Naive thymus-derived CD4-positive, alpha-beta T cell (primary cell): Measurements from ENCODE around the gene VAT1L. TPM values are rescaled to one million over a fixed set of nuclear protein-coding genes. Genes with fewer than 3 reads are reported as not detected.

Source experiments
- ATAC-seq: fragments of 150-1000 bp; cut with Tn5 transposase; 2 replicates; pipeline ENCODE4 v1.10.0; 2021; ENCODE audit warnings: mild to moderate bottlenecking, moderate library complexity
- CTCF ChIA-PET: fragments of 350-600 bp; sonication (Branson Sonifier 250); formaldehyde crosslinking; loops from one replicate; lab custom pipeline; 2021; ENCODE audit warnings: antibody characterized with exemption; lab: Charles Lee
- POLR2A ChIA-PET: fragments of 350-600 bp; sonication (Branson Sonifier 250); formaldehyde crosslinking; loops from one replicate; lab custom pipeline; 2021; ENCODE audit warnings: antibody characterized with exemption, inconsistent platforms; lab: Charles Lee
- DNase-seq, 9 donors: peaks; one replicate each; pipeline versions ENCODE4 v3.0.0 to v3.0.0-alpha.2; 2020 to 2022; ENCODE audit warnings: mixed read lengths in 1 of 9
- H3K27ac ChIP-seq: one replicate; pipeline ENCODE4 v1.7.0; 2013; ENCODE audit warnings: mild to moderate bottlenecking, low read depth, low read length, moderate library complexity
- H3K27me3 ChIP-seq, 2 donors: one replicate each; pipeline ENCODE4 v1.7.0; 2013; ENCODE audit warnings: low read length in 2 of 2, mild to moderate bottlenecking in 2 of 2, moderate library complexity in 2 of 2; ENCODE audit not compliant: control insufficient read depth in 2 of 2, insufficient read depth in 2 of 2
- H3K36me3 ChIP-seq, 3 experiments: 1 replicate in 2 of 3; 2 replicates in 1 of 3; pipeline ENCODE4 v1.7.0; 2013; ENCODE audit warnings: low read length in 3 of 3, mild to moderate bottlenecking in 3 of 3, moderate library complexity in 1 of 3; ENCODE audit not compliant: insufficient read depth in 3 of 3, control insufficient read depth in 2 of 3
- H3K4me1 ChIP-seq, 2 donors: one replicate each; pipeline ENCODE4 v1.7.0; 2013; ENCODE audit warnings: low read length in 2 of 2, mild to moderate bottlenecking in 2 of 2, moderate library complexity in 1 of 2; ENCODE audit not compliant: control insufficient read depth in 2 of 2, insufficient read depth in 2 of 2
- H3K4me3 ChIP-seq: 2 replicates; pipeline ENCODE4 v1.7.0; 2013; ENCODE audit warnings: mild to moderate bottlenecking, low read length
- H3K9me3 ChIP-seq, 3 experiments: 1 replicate in 2 of 3; 2 replicates in 1 of 3; pipeline ENCODE4 v1.7.0; 2013; ENCODE audit warnings: low read length in 3 of 3; ENCODE audit not compliant: control insufficient read depth in 2 of 3
- H3K27ac Mint-ChIP-seq, 9 donors: one replicate each; pipeline ENCODE4 v1.8.0; 2020 to 2022; ENCODE audit warnings: mixed read lengths in 9 of 9, mild to moderate bottlenecking in 8 of 9, moderate library complexity in 5 of 9, inconsistent platforms in 2 of 9
- H3K27me3 Mint-ChIP-seq, 5 donors: one replicate each; pipeline ENCODE4 v1.8.0; 2021 to 2022; ENCODE audit warnings: mixed read lengths in 5 of 5, mild to moderate bottlenecking in 1 of 5
- H3K36me3 Mint-ChIP-seq, 5 donors: one replicate each; pipeline ENCODE4 v1.8.0; 2020 to 2022; ENCODE audit warnings: mixed read lengths in 5 of 5, mild to moderate bottlenecking in 3 of 5, inconsistent platforms in 1 of 5
- H3K4me1 Mint-ChIP-seq, 7 donors: one replicate each; pipeline ENCODE4 v1.8.0; 2020 to 2022; ENCODE audit warnings: mixed read lengths in 7 of 7, mild to moderate bottlenecking in 3 of 7, inconsistent platforms in 1 of 7
- H3K4me3 Mint-ChIP-seq, 10 donors: one replicate each; pipeline ENCODE4 v1.8.0; 2020 to 2022; ENCODE audit warnings: mild to moderate bottlenecking in 10 of 10, mixed read lengths in 10 of 10, moderate library complexity in 6 of 10, inconsistent platforms in 2 of 10
- H3K9me3 Mint-ChIP-seq, 11 donors: one replicate each; pipeline ENCODE4 v1.8.0; 2020 to 2022; ENCODE audit warnings: mixed read lengths in 11 of 11, mild to moderate bottlenecking in 4 of 11, inconsistent platforms in 1 of 11, moderate library complexity in 1 of 11
- intact Hi-C, 2 donors: fragments of 100-400 bp; cut with micrococcal nuclease; formaldehyde crosslinking; loops; one replicate each; pipeline ENCODE4 v1.15.1; 2023
- polyA plus RNA-seq, 2 donors: library from polyadenylated mRNA; unstranded; fragments of 300-500 nt; fragmentation: Illumina TruSeq; gene quantifications; one replicate each; pipeline ENCODE4 v1.2.3, GENCODE V29; 2021
- total RNA-seq, 6 experiments: library from RNA in 5 of 6; stranded (reverse) in 5 of 6; gene quantifications; 1 replicate in 5 of 6; 2 replicates in 1 of 6; pipeline ENCODE4 v1.2.3 and lab custom pipeline; 2021 to 2026

VAT1L gene
- total and polyA plus RNA-seq, 7 experiments from 2014 or later = not detected

DNA sequence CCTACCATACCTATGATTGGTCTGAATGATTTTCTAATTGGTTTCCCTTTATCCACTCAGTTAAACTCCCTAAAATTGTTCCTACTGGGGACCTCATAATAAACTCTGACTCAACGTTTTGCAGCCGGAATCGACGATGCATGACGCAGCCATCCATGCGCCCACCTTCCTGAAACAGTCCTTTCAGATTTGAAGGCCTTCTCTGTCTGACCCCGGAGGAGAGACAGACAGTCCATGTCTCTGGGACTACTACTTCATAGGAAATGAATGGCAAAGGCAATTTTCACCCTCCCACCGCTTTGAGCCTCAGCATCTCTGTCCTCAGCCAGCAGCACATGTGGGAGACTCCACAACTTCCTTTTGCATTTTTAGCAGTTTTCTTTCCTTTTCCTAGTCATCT lies 13.5 kb downstream of the VAT1L start:
- no peak for DNase-seq
- Histone ChIP-seq H3K27ac (no peak overlapping the region), H3K36me3 (no peaks in the 10 kb centered on the region), H3K27me3 (no peaks in the 10 kb centered on the region), H3K9me3 (no peaks in the 10 kb centered on the region), H3K4me3 (no peak overlapping the region), H3K4me1 (no peaks in the 10 kb centered on the region)
- Mint-ChIP-seq H3K27me3 (peaks cover 0 to 43% (median 20%) of the 10 kb centered on the region in 5 donors), H3K36me3 (no peaks in the 10 kb centered on the region), H3K4me1 (no peaks in the 10 kb centered on the region), H3K27ac (no peak overlapping the region), H3K9me3 (peaks cover 0 to 4% (median 0%) of the 10 kb centered on the region in 11 donors), H3K4me3 (no peak overlapping the region)
- intact Hi-C loops = no loop called here
- ChIA-PET POLR2A (no interaction called here), CTCF (no interaction called here)
- ATAC-seq = no peak

- intact Hi-C loops = no loop called here
- Mint-ChIP-seq H3K4me3 (no peak overlapping the region), H3K36me3 (no peaks in the 10 kb centered on the region), H3K27me3 (peaks cover 0 to 26% (median 21%) of the 10 kb centered on the region in 5 donors), H3K4me1 (no peaks in the 10 kb centered on the region), H3K27ac (no peak overlapping the region), H3K9me3 (peaks cover 0 to 5% (median 0%) of the 10 kb centered on the region in 11 donors)
- no peaks in the 10 kb centered on the region for H3K4me1 ChIP-seq
- H3K9me3 ChIP-seq = no peaks in the 10 kb centered on the region
- no peak for DNase-seq
- H3K36me3 ChIP-seq = no peaks in the 10 kb centered on the region
- ChIA-PET CTCF (no interaction called here), POLR2A (no interaction called here)
- no peak overlapping the region for H3K4me3 ChIP-seq
- ATAC-seq = no peak
- no peaks in the 10 kb centered on the region for H3K27me3 ChIP-seq
- no peak overlapping the region for H3K27ac ChIP-seq
Measured at GRCh38 chr16:77805398-77805797, 17.0 kb downstream of the VAT1L start.

DNA sequence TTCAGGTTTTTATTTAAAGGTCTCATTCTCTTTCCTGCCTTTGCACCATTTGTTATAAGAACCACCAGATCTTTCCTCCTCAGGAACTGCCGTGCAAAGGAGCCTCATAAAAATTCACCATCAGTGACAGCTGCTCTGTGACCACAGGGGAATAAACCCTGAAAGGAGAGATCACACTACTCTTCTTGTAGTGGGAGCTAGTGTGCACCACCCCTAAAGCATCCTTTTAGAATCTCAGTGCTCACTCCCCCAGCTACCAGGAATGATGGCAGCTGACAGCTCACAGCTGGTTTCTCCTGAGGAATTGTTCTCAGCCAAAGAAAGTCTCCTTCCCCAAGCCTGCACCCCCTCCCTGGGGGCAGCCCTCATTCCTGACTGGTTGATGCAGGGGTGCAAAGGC lies 18.7 kb downstream of the VAT1L start:
- H3K27ac ChIP-seq = no peak overlapping the region
- DNase-seq (no peak), ATAC-seq (no peak)
- no peaks in the 10 kb centered on the region for H3K4me1 Mint-ChIP-seq
- ChIA-PET POLR2A (no interaction called here), CTCF (no interaction called here)
- H3K9me3 Mint-ChIP-seq = peaks cover 0 to 5% (median 0%) of the 10 kb centered on the region in 11 donors
- no peaks in the 10 kb centered on the region for H3K36me3 ChIP-seq
- intact Hi-C loops = no loop called here
- no peaks in the 10 kb centered on the region for H3K9me3 ChIP-seq
- H3K4me1 ChIP-seq = no peaks in the 10 kb centered on the region
- peak overlapping the region in 1 of 9 donors; percentile 83 for H3K27ac Mint-ChIP-seq
- H3K27me3 ChIP-seq = no peaks in the 10 kb centered on the region
- H3K27me3 Mint-ChIP-seq = peaks cover 0 to 26% (median 13%) of the 10 kb centered on the region in 5 donors
- no peaks in the 10 kb centered on the region for H3K36me3 Mint-ChIP-seq
- no peak overlapping the region for H3K4me3 Mint-ChIP-seq
- no peak overlapping the region for H3K4me3 ChIP-seq

- Histone ChIP-seq H3K4me3 (no peak overlapping the region), H3K27ac (no peak overlapping the region), H3K9me3 (no peaks in the 10 kb centered on the region), H3K27me3 (no peaks in the 10 kb centered on the region), H3K4me1 (no peaks in the 10 kb centered on the region), H3K36me3 (no peaks in the 10 kb centered on the region)
- Mint-ChIP-seq H3K27ac (no peak overlapping the region), H3K4me3 (no peak overlapping the region), H3K27me3 (peaks cover 2 to 36% (median 12%) of the 10 kb centered on the region in 5 donors), H3K4me1 (no peaks in the 10 kb centered on the region), H3K36me3 (no peaks in the 10 kb centered on the region), H3K9me3 (peaks cover 0 to 2% (median 0%) of the 10 kb centered on the region in 11 donors)
- CTCF ChIA-PET = no interaction called here
- no peak for DNase-seq
- POLR2A ChIA-PET = no interaction called here
- ATAC-seq = no peak
- intact Hi-C loops = no loop called here
Measured at GRCh38 chr16:77812856-77813500, 24.6 kb downstream of the VAT1L start.

DNA sequence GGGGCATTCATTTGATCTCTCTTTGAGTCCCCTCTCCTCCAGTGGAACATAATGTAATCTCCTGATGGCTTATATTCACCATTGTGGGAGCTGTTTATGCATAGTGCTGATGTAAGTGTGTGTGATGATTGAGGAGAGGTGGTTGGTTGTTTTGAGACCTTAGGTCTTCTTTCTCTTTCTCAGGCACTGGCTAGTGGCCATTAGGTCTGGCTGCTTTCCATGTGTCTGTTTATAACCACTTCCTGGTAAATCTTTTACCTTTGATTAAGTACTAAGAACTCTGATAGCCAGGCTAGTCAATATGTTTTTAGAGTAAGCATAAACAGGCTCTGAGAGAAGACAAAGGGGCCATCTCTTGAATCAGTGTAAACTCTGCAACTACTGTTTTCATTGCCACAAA lies 27.9 kb downstream of the VAT1L start:
- no peak overlapping the region for H3K4me3 Mint-ChIP-seq
- ATAC-seq (no peak), DNase-seq (no peak)
- no peak overlapping the region for H3K27ac Mint-ChIP-seq
- no peak overlapping the region for H3K27ac ChIP-seq
- H3K36me3 ChIP-seq = no peaks in the 10 kb centered on the region
- no peaks in the 10 kb centered on the region for H3K27me3 ChIP-seq
- no peaks in the 10 kb centered on the region for H3K9me3 ChIP-seq
- ChIA-PET POLR2A (no interaction called here), CTCF (no interaction called here)
- H3K9me3 Mint-ChIP-seq = no peaks in the 10 kb centered on the region
- no peaks in the 10 kb centered on the region for H3K4me1 ChIP-seq
- H3K27me3 Mint-ChIP-seq = peaks cover 2 to 43% (median 12%) of the 10 kb centered on the region in 5 donors
- H3K4me3 ChIP-seq = no peak overlapping the region
- H3K4me1 Mint-ChIP-seq = no peaks in the 10 kb centered on the region
- intact Hi-C loops = no loop called here
- no peaks in the 10 kb centered on the region for H3K36me3 Mint-ChIP-seq

DNA sequence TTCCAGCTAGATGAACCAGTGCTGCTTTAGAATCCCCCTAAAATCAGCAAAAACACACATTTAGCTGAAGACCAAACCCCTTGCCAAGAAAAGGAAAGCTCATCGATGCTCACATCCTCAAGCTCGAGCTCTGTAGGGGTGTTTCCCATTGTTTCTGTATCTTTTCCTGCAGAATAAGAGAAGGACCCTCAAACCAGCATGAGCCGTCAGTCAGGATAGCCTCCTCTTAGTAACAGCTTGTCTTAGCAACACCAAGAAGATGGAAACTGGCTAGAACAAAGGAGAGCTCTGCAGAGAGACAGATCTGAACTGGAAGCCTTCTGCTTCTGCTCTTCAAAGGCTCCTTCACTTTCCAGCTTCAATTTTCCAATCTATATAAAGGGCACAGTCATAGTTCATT lies 32.0 kb downstream of the VAT1L start:
- DNase-seq (no peak), ATAC-seq (no peak)
- Histone ChIP-seq H3K36me3 (no peaks in the 10 kb centered on the region), H3K27me3 (no peaks in the 10 kb centered on the region), H3K4me3 (no peak overlapping the region), H3K4me1 (no peaks in the 10 kb centered on the region), H3K9me3 (no peaks in the 10 kb centered on the region), H3K27ac (no peak overlapping the region)
- no peaks in the 10 kb centered on the region for H3K4me1 Mint-ChIP-seq
- H3K27me3 Mint-ChIP-seq = peaks cover 3 to 37% (median 24%) of the 10 kb centered on the region in 5 donors
- POLR2A ChIA-PET = no interaction called here
- CTCF ChIA-PET = no interaction called here
- H3K4me3 Mint-ChIP-seq = no peak overlapping the region
- H3K9me3 Mint-ChIP-seq = peaks cover 0 to 2% (median 0%) of the 10 kb centered on the region in 11 donors
- intact Hi-C loops = no loop called here
- H3K36me3 Mint-ChIP-seq = no peaks in the 10 kb centered on the region
- no peak overlapping the region for H3K27ac Mint-ChIP-seq

DNA sequence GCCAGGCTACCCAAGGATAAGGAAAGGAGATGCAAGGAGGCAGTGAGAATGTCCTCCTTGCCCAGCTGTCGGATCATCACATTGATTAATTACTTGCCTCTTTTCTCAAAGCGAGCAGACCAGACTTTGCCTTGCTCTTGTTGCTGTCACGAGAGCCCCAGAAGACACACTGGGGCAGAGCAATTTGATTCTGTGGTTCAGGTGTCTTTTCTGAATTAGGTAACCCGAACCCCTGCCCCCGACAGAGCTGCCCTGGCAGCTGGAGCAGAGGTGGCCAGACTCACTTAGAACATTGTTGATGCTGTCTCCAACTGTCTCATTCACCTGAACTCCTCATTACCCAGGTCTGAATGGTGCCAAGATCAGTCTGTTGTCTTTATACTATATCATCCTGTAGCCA lies 34.3 kb downstream of the VAT1L start:
- H3K27ac ChIP-seq = no peak overlapping the region
- H3K9me3 ChIP-seq = no peaks in the 10 kb centered on the region
- Mint-ChIP-seq H3K27ac (no peak overlapping the region), H3K27me3 (peaks cover 3 to 31% (median 19%) of the 10 kb centered on the region in 5 donors), H3K36me3 (no peaks in the 10 kb centered on the region), H3K4me1 (no peaks in the 10 kb centered on the region), H3K9me3 (peaks cover 0 to 2% (median 0%) of the 10 kb centered on the region in 11 donors), H3K4me3 (no peak overlapping the region)
- no peaks in the 10 kb centered on the region for H3K36me3 ChIP-seq
- intact Hi-C loops = no loop called here
- DNase-seq (no peak), ATAC-seq (no peak)
- ChIA-PET CTCF (no interaction called here), POLR2A (no interaction called here)
- H3K4me3 ChIP-seq = no peak overlapping the region
- H3K4me1 ChIP-seq = no peaks in the 10 kb centered on the region
- H3K27me3 ChIP-seq = no peaks in the 10 kb centered on the region
